SU-DHL-6 (cell line): Measurements from ENCODE around the gene EVC2.

ENCODE experiments used
- H2AFZ ChIP-seq: fragments of 200-600 bp; sonication (generic); 2 replicates; pipeline ENCODE4 v1.6.1; 2014; ENCODE audit warnings: low read depth, mild to moderate bottlenecking, moderate library complexity, mixed read lengths, antibody characterized with exemption, low read length; ENCODE audit not compliant: severe bottlenecking
- H3F3A ChIP-seq: fragments of 200-600 bp; shearing (Covaris generic); 2 replicates; pipeline ENCODE4 v1.6.0; 2016; ENCODE audit warnings: antibody characterized with exemption, mild to moderate bottlenecking; ENCODE audit not compliant: insufficient read depth
- H3K27ac ChIP-seq: fragments of 200-600 bp; sonication (generic); 2 replicates; pipeline ENCODE4 v1.5.1; 2016; ENCODE audit warnings: low read depth, mild to moderate bottlenecking, low read length, moderate library complexity, mixed read lengths
- H3K27me3 ChIP-seq: fragments of 200-600 bp; sonication (generic), shearing (Covaris generic); 2 replicates; pipeline ENCODE4 v1.6.0; 2014; ENCODE audit warnings: mild to moderate bottlenecking, low read length
- H3K36me3 ChIP-seq: fragments of 200-600 bp; sonication (generic); 2 replicates; pipeline ENCODE4 v1.6.1; 2014; ENCODE audit warnings: mild to moderate bottlenecking, low read length, mixed read lengths
- H3K4me2 ChIP-seq: fragments of 300-600, 200-600 bp; shearing (Covaris generic), sonication (generic); 2 replicates; pipeline ENCODE4 v1.6.0; 2014; ENCODE audit warnings: low read length, low read depth, mild to moderate bottlenecking; ENCODE audit not compliant: poor library complexity, severe bottlenecking
- H3K4me3 ChIP-seq: fragments of 200-600 bp; sonication (generic); 2 replicates; pipeline ENCODE4 v1.5.1; 2014; ENCODE audit warnings: antibody characterized with exemption, low read length, mild to moderate bottlenecking, mixed read lengths; ENCODE audit not compliant: insufficient read depth, poor library complexity, severe bottlenecking
- H3K79me2 ChIP-seq: fragments of 200-600 bp; sonication (generic); 2 replicates; pipeline ENCODE4 v1.6.1; 2014; ENCODE audit warnings: mild to moderate bottlenecking, low read length, moderate library complexity; ENCODE audit not compliant: insufficient read depth
- H3K9ac ChIP-seq: fragments of 200-600 bp; sonication (generic); 2 replicates; pipeline ENCODE4 v1.7.0; 2014; ENCODE audit warnings: mild to moderate bottlenecking, low read length
- H3K9me2 ChIP-seq: fragments of 200-600 bp; sonication (generic); replicated peaks from 2 replicates; pipeline ENCODE4 v1.6.1; 2014; ENCODE audit warnings: low read length; ENCODE audit not compliant: insufficient read depth
- H3K9me3 ChIP-seq: fragments of 200-600 bp; sonication (generic); 2 replicates; pipeline ENCODE4 v1.6.1; 2014; ENCODE audit warnings: low read length, mixed read lengths; ENCODE audit not compliant: insufficient read depth
- H4K20me1 ChIP-seq: fragments of 200-600 bp; sonication (generic); 2 replicates; pipeline ENCODE4 v1.6.1; 2014; ENCODE audit warnings: low read depth, mild to moderate bottlenecking, antibody characterized with exemption, low read length, moderate library complexity, mixed read lengths
- EZH2phosphoT487 ChIP-seq: fragments of 200-600 bp; sonication (generic), shearing (Covaris generic); conservative IDR thresholded peaks from 2 replicates; pipeline ENCODE4 v1.6.1; 2018; ENCODE audit warnings: mild to moderate bottlenecking, antibody characterized with exemption, low read length, moderate library complexity, mixed read lengths
- TF ChIP-seq, protein P1 (sequence below): fragments of 200-600 bp; sonication (generic); IDR thresholded peaks from one replicate; pipeline ENCODE4 v1.5.1; 2017; ENCODE audit warnings: antibody characterized with exemption, mild to moderate bottlenecking, low read length, moderate library complexity; ENCODE audit not compliant: insufficient read depth, poor library complexity, severe bottlenecking

Gene EVC2

GRCh38 chr4:5685296-5685695, 23.1 kb downstream of the EVC2 start:
- H3K9me3 ChIP-seq = no peaks in the 10 kb centered on the region
- H3K4me3 ChIP-seq = no peak overlapping the region
- H4K20me1 ChIP-seq = no peaks in the 10 kb centered on the region
- H3K27me3 ChIP-seq = no peaks in the 10 kb centered on the region
- no peak overlapping the region for H3K4me2 ChIP-seq
- TF ChIP-seq EZH2phosphoT487 = no peak
- TF ChIP-seq, protein P1, sequence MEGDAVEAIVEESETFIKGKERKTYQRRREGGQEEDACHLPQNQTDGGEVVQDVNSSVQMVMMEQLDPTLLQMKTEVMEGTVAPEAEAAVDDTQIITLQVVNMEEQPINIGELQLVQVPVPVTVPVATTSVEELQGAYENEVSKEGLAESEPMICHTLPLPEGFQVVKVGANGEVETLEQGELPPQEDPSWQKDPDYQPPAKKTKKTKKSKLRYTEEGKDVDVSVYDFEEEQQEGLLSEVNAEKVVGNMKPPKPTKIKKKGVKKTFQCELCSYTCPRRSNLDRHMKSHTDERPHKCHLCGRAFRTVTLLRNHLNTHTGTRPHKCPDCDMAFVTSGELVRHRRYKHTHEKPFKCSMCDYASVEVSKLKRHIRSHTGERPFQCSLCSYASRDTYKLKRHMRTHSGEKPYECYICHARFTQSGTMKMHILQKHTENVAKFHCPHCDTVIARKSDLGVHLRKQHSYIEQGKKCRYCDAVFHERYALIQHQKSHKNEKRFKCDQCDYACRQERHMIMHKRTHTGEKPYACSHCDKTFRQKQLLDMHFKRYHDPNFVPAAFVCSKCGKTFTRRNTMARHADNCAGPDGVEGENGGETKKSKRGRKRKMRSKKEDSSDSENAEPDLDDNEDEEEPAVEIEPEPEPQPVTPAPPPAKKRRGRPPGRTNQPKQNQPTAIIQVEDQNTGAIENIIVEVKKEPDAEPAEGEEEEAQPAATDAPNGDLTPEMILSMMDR = no peak
- H2AFZ ChIP-seq = no peak overlapping the region
- no peaks in the 10 kb centered on the region for H3K36me3 ChIP-seq
- H3F3A ChIP-seq = no peaks in the 10 kb centered on the region
- no peaks in the 10 kb centered on the region for H3K79me2 ChIP-seq
- H3K9ac ChIP-seq = no peak overlapping the region
- no peak overlapping the region for H3K27ac ChIP-seq
- no peaks in the 10 kb centered on the region for H3K9me2 ChIP-seq

DNA sequence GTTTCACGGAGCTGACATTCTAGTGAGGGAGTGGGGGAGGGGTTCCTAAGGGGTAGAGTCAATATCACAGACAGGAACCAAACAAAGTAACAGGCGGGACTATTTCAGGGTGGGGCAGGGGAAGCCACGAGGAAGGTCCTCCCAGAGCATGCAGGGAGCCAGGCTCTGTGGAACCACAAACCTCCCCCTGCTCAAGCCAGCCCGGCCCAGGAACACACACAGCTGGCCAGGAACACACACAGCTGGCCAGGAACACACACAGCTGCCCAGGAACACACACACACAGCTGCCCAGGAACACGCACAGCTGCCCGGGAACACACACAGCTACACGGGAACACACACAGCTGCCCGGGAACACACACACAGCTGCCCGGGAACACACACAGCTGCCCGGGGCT, 24.8 kb downstream of the EVC2 start:
- no peak overlapping the region for H3K4me2 ChIP-seq
- H3K9me3 ChIP-seq = no peaks in the 10 kb centered on the region
- no peak overlapping the region for H3K27ac ChIP-seq
- no peaks in the 10 kb centered on the region for H3K27me3 ChIP-seq
- no peaks in the 10 kb centered on the region for H3F3A ChIP-seq
- H3K4me3 ChIP-seq = no peak overlapping the region
- no peak for TF ChIP-seq EZH2phosphoT487
- TF ChIP-seq, protein P1 = no peak
- no peaks in the 10 kb centered on the region for H4K20me1 ChIP-seq
- H2AFZ ChIP-seq = no peak overlapping the region
- H3K79me2 ChIP-seq = no peaks in the 10 kb centered on the region
- no peaks in the 10 kb centered on the region for H3K36me3 ChIP-seq
- no peak overlapping the region for H3K9ac ChIP-seq
- no peaks in the 10 kb centered on the region for H3K9me2 ChIP-seq

DNA sequence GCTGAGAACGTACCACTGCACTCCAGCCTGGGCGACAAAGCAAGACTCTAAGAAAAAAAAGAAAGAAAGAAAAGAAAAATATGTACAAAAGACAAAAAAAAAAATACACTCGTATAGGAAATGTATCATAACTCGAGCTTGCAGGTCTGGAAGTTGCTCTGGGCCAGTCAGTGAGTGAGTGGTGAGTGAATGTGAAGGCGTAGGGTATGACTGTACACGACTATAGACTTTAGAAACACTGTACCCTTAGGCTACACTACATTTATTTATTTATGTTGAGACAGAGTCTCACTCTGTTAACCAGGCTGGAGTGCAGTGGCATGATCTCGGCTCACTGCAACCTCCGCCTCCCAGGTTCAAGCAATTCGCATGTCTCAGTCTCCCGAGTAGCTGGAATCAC, 29.4 kb downstream of the EVC2 start:
- Histone ChIP-seq H3K9ac (no peak overlapping the region), H3K27me3 (no peaks in the 10 kb centered on the region), H4K20me1 (no peaks in the 10 kb centered on the region), H3K27ac (no peak overlapping the region), H3K36me3 (no peaks in the 10 kb centered on the region), H3K9me3 (no peaks in the 10 kb centered on the region), H3K79me2 (no peaks in the 10 kb centered on the region), H3K9me2 (no peaks in the 10 kb centered on the region), H2AFZ (no peak overlapping the region), H3F3A (no peaks in the 10 kb centered on the region), H3K4me2 (no peak overlapping the region), H3K4me3 (no peak overlapping the region)
- TF ChIP-seq, protein P1 = no peak
- TF ChIP-seq EZH2phosphoT487 = no peak

DNA sequence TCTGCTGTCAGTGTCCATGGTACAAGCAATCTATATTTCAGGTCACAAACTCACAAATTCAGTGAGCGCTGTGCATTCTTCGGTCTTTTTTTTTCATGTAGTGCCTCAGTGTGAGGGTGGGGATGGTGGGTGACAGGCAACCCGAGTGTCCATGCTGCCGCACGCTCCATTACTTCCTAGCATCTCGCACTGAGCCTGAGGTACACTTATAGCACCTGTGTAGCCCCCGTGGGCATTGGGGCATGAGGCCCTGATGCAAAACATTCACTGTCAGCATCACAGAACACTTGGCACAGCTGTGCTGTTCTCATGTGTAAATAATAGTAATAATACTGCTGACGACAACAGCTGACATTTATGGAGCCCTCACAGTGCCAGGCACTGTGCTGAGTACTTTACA, 31.6 kb downstream of the EVC2 start:
- Histone ChIP-seq H3K9ac (no peak overlapping the region), H4K20me1 (no peaks in the 10 kb centered on the region), H3F3A (no peaks in the 10 kb centered on the region), H2AFZ (no peak overlapping the region), H3K36me3 (no peaks in the 10 kb centered on the region), H3K9me2 (no peaks in the 10 kb centered on the region), H3K9me3 (no peaks in the 10 kb centered on the region), H3K27ac (no peak overlapping the region), H3K4me3 (no peak overlapping the region), H3K27me3 (no peaks in the 10 kb centered on the region), H3K79me2 (no peaks in the 10 kb centered on the region), H3K4me2 (no peak overlapping the region)
- TF ChIP-seq EZH2phosphoT487 = no peak
- TF ChIP-seq, protein P1 = no peak
